ENCODE measurements around the gene SMPD3. TPM values are rescaled to one million over a fixed set of nuclear protein-coding genes. Genes with fewer than 3 reads are reported as not detected.

SMPD3 gene
- total and polyA plus RNA-seq, 2 of the 4 experiments (the other 2 are of a cell fraction): not detected

DNA sequence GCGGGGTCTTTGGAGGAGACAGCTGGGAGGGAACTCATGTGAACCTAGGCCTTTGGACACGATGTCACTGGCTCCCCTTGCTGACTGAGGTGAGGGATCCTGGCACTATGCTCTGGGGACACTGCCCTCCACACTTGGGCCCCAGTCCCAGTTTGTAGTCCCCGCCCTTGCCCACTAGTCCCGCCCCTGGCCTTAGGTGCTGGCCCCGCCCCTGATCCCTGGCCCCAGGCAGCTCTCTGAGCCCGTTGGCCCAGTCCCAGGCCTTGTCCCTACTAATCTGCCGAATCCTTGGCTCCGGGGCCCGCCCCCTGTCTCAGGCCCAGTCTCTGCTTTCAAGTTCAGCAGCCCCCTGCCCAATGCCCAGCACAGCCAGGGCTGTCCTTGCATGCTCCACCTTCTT is 61.0 kb downstream of the SMPD3 start:
- Histone ChIP-seq H3K4me2 (ENCODE audit: low read depth, low read length) (no peak overlapping the region), H3K4me3 (ENCODE audit: insufficient read depth, low read depth, low read length) (no peak overlapping the region), H2AK9ac (replicated peaks; ENCODE audit: low read depth, low read length, poor library complexity) (no peak overlapping the region), H3K9ac (ENCODE audit: low read depth, low read length) (no peak overlapping the region), H3K9me3 (ENCODE audit: control insufficient read depth, insufficient read depth, low read length) (no peaks in the 10 kb centered on the region), H3K36me3 (ENCODE audit: control insufficient read depth, insufficient read depth, low read length) (no peaks in the 10 kb centered on the region), H3K79me1 (ENCODE audit: low read depth in 1 of 2, low read length in 2 of 2) (no peaks in the 10 kb centered on the region), H3K14ac (replicated peaks; ENCODE audit: low read depth, low read length) (no peak overlapping the region), H2AFZ (replicated peaks; ENCODE audit: low read length, poor library complexity) (no peak overlapping the region), H4K5ac (ENCODE audit: low read depth, low read length) (no peak overlapping the region), H3K27me3 (ENCODE audit: control insufficient read depth, insufficient read depth, low read length) (peaks cover 38% of the 10 kb centered on the region), H2BK20ac (ENCODE audit: low read depth, low read length) (no peak overlapping the region), H3K18ac (ENCODE audit: low read depth, low read length) (no peak overlapping the region), H2BK15ac (ENCODE audit: low read depth, low read length) (no peak overlapping the region), H2BK5ac (ENCODE audit: low read depth, low read length, poor library complexity, severe bottlenecking) (no peak overlapping the region), H3K4me1 (ENCODE audit: control insufficient read depth, insufficient read depth, low read length) (no peaks in the 10 kb centered on the region), H4K8ac (ENCODE audit: low read depth in 2 of 2, low read length in 2 of 2) (no peak overlapping the region), H3K4ac (ENCODE audit: low read depth, low read length) (no peak overlapping the region), H3K27ac (ENCODE audit: insufficient read depth, low read length) (no peak overlapping the region), H3K9me1 (ENCODE audit: insufficient read depth, low read length) (no peaks in the 10 kb centered on the region), H2BK120ac (ENCODE audit: low read depth, low read length) (no peak overlapping the region), H4K91ac (ENCODE audit: insufficient read depth, low read depth, low read length) (no peak overlapping the region), H2AK5ac (ENCODE audit: low read depth, low read length) (no peak overlapping the region), H3K56ac (ENCODE audit: extremely low read depth, insufficient read depth, low read length) (no peak overlapping the region), H4K20me1 (ENCODE audit: insufficient read depth, low read length) (no peaks in the 10 kb centered on the region), H3K23ac (ENCODE audit: low read depth, low read length) (no peak overlapping the region)
- dilution Hi-C loops (cut with HindIII; ENCODE audit: low sequenced_read_pairs, unreplicated experiment) (no loop called here), intact Hi-C loops (cut with micrococcal nuclease) (no loop called here), in situ Hi-C loops (cut with MboI; ENCODE audit: low sequenced_read_pairs) (no loop called here)
- CTCF ChIA-PET: no interaction called here
- TF ChIP-seq, protein P1, sequence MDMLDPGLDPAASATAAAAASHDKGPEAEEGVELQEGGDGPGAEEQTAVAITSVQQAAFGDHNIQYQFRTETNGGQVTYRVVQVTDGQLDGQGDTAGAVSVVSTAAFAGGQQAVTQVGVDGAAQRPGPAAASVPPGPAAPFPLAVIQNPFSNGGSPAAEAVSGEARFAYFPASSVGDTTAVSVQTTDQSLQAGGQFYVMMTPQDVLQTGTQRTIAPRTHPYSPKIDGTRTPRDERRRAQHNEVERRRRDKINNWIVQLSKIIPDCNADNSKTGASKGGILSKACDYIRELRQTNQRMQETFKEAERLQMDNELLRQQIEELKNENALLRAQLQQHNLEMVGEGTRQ (IDR thresholded peaks at IDR 0.05; ENCODE audit: low read depth, low read length): no peak
- TF ChIP-seq RAD21 (IDR thresholded peaks at IDR 0.05; ENCODE audit: low read length) (no peak), BHLHE40 (IDR thresholded peaks at IDR 0.05; ENCODE audit: low read depth, low read length) (no peak), FOS (IDR thresholded peaks at IDR 0.05; ENCODE audit: low read depth, low read length) (no peak), RCOR1 (IDR thresholded peaks at IDR 0.05; ENCODE audit: insufficient replicate concordance, low read length) (no peak), MAZ (IDR thresholded peaks at IDR 0.05; ENCODE audit: borderline replicate concordance, low read depth, low read length) (no peak), RFX5 (IDR thresholded peaks at IDR 0.05; ENCODE audit: low read depth, low read length) (no peak), CHD1 (IDR thresholded peaks at IDR 0.05; ENCODE audit: low read depth, low read length) (no peak), SMC3 (IDR thresholded peaks at IDR 0.05; ENCODE audit: low read depth, low read length) (no peak), MAFK (IDR thresholded peaks at IDR 0.05; ENCODE audit: low read depth, low read length) (no peak), NFE2L2 (IDR thresholded peaks at IDR 0.05; ENCODE audit: low read depth, low read length) (no peak), POLR2A (IDR thresholded peaks at IDR 0.05; ENCODE audit: low read depth, low read length) (no peak), MXI1 (IDR thresholded peaks at IDR 0.05; ENCODE audit: borderline replicate concordance, low read depth, low read length) (no peak), CEBPB (IDR thresholded peaks at IDR 0.05; ENCODE audit: low read depth, low read length) (no peak)
- TF ChIP-seq, protein P2, sequence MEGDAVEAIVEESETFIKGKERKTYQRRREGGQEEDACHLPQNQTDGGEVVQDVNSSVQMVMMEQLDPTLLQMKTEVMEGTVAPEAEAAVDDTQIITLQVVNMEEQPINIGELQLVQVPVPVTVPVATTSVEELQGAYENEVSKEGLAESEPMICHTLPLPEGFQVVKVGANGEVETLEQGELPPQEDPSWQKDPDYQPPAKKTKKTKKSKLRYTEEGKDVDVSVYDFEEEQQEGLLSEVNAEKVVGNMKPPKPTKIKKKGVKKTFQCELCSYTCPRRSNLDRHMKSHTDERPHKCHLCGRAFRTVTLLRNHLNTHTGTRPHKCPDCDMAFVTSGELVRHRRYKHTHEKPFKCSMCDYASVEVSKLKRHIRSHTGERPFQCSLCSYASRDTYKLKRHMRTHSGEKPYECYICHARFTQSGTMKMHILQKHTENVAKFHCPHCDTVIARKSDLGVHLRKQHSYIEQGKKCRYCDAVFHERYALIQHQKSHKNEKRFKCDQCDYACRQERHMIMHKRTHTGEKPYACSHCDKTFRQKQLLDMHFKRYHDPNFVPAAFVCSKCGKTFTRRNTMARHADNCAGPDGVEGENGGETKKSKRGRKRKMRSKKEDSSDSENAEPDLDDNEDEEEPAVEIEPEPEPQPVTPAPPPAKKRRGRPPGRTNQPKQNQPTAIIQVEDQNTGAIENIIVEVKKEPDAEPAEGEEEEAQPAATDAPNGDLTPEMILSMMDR (conservative IDR thresholded peaks at IDR 0.05; ENCODE audit: low read depth, low read length): no peak
- TF ChIP-seq, protein P3, sequence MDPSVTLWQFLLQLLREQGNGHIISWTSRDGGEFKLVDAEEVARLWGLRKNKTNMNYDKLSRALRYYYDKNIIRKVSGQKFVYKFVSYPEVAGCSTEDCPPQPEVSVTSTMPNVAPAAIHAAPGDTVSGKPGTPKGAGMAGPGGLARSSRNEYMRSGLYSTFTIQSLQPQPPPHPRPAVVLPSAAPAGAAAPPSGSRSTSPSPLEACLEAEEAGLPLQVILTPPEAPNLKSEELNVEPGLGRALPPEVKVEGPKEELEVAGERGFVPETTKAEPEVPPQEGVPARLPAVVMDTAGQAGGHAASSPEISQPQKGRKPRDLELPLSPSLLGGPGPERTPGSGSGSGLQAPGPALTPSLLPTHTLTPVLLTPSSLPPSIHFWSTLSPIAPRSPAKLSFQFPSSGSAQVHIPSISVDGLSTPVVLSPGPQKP (IDR thresholded peaks at IDR 0.05; ENCODE audit: borderline replicate concordance, low read depth, low read length): no peak
- POLR2A ChIA-PET (ENCODE audit: unreplicated experiment): no interaction called here
- ATAC-seq (ENCODE audit: low read depth) (no peak), DNase-seq (no peak)
- 40% methylated on average over 5 of the region's 9 CpGs; no CpG with 5 or more reads in 1 of the 2 experiments for WGBS, 2 experiments (ENCODE audit: extremely low coverage in 2 of 2, insufficient read length in 1 of 2)
- no TSS peak for BruUV-seq (replicated peaks)

Measured in IMR-90 (cell line).